ENCODE data around the gene NEU1.
"Not testable (repeated sequence)": the region's sequence is repeated elsewhere in the genome, so short reads cannot be mapped to it uniquely, and the experiment has no call there.

Gene NEU1

GRCh38 chr6:31837369-31838113 is 25.1 kb downstream of the NEU1 start:
- no peak for DNase-seq

GRCh38 chr6:31836474-31837368 is 25.9 kb downstream of the NEU1 start:
- no peak for DNase-seq

DNA sequence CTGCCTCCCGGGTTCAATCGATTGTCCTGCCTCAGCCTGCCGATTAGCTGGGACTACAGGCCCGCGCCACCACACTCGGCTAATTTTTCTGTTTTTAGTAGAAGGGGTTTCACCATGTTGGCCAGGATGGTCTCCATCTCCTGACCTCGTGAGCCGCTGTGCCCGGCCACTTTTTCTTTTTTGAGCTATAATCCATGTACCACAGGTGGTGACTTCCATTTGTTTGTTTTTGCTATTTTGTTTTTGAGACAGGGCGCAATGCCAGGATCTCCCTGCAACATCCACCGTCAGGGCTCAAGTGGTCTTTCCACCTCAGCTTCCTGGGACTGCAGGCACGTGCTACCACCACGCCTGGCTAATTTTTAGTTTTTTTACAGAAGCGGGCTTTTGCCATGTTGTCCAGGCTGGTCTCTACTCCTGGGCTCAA is 26.6 kb downstream of the NEU1 start:
- DNase-seq: no peak

DNA sequence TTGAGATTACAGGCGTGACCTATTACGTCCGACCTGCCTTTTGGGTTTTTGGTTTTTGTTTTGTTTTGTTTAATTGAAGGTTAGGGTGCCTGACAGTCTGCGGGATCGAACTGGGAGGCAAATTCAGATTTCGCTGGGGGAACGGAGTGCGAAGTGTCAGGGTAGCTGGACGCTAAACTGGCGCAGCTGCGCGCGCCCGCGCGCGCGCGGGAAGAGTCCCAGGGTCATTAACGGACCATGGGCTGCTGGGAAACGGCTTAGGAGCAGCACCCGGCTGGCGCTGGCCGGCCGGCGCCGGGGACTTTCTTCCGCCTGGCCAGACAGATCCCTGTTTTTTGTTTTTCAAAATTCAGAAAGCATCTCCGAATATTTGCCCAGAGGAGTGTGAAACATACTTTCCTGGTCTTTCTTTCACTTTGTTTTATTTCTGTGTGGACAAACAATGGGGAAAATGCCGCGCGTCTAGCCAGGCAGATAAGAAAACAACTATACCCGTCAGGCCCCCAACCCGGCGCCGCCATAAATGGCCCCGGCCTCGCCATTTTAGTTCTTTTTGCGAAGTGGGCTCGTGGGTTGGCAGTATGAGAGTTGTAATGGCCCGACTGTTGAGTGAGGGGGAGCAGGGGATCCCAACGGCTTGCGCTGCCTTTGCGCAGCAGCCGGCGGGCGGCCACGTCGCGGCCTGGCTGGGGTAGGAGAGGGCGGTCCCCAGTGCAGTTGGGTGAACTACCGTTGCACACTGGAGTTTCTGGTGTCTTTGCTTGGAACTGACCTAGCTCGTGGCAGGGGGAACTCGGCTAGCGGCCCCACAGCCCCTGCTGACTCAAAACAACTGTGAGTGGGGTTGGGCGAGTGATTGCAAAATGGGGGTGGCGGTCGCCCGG is 28.0 kb downstream of the NEU1 start:
- peak; percentile 84 for DNase-seq

DNA sequence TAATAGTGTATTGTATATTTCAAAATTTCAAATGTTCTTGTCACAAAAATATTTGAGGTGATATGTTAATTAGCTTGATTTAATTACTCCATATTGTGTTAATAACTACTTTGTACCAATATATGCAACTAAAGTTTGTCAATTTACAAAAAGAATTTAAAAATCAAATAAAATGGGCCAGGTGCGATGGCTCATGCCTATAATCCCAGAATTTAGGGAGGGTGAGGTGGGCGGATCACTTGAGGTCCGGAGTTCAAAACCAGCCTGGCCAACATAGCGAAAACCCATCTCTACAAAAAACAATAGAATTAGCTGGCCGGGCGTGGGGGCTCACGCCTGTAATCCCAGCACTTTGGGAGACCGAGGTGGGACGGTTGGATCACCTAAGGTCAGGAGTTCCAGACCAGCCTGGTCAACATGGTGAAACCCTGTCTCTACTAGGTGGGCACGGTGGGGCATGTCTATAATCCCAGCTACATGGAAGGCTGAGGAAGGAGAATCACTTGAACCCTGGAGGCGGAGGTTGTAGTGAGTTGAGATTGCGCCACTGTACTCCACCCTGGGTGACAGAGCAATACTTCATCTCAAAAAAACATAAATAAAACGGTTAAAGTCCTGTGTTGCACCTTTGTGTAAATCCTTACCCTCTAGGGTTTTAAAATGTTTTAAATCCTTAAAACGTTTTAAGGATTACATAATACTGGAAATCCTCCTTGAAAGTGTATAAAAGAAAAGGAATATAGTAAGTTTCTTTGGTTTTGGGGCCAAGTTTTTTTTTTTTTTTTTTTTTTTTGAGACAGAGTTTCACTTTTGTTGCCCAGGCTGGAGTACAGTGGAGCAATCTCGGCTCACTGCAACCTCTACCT is 31.0 kb downstream of the NEU1 start:
- no peak for DNase-seq

DNA sequence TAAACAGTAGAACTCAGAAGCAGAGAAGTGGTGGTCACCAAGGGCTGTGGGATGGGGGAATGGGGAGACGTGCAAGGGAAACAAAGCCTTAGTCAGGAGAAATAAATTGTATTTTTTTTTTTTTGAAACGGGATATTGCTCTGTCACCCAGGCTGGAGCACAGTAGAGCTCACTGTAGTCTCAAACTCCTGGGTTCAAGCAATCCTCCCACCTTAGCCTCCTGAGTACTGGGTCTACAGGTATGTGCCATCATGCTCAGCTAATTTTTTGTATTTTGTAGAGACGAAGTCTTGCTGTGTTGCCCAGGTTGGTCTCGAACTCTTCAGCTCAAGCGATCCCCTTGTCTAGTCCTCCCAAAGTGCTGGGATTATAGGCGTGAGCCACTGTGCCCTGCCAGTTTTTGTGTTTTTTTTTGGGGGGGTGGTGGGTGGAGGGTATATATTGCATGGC is 31.7 kb downstream of the NEU1 start:
- no peak for DNase-seq

DNA sequence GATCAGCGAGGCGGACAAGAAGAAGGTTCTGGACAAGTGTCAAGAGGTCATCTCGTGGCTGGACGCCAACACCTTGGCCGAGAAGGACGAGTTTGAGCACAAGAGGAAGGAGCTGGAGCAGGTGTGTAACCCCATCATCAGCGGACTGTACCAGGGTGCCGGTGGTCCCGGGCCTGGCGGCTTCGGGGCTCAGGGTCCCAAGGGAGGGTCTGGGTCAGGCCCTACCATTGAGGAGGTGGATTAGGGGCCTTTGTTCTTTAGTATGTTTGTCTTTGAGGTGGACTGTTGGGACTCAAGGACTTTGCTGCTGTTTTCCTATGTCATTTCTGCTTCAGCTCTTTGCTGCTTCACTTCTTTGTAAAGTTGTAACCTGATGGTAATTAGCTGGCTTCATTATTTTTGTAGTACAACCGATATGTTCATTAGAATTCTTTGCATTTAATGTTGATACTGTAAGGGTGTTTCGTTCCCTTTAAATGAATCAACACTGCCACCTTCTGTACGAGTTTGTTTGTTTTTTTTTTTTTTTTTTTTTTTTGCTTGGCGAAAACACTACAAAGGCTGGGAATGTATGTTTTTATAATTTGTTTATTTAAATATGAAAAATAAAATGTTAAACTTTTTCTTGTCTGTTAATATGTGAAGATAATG is 32.9 kb downstream of the NEU1 start:
- DNase-seq: peak; percentile 59

DNA sequence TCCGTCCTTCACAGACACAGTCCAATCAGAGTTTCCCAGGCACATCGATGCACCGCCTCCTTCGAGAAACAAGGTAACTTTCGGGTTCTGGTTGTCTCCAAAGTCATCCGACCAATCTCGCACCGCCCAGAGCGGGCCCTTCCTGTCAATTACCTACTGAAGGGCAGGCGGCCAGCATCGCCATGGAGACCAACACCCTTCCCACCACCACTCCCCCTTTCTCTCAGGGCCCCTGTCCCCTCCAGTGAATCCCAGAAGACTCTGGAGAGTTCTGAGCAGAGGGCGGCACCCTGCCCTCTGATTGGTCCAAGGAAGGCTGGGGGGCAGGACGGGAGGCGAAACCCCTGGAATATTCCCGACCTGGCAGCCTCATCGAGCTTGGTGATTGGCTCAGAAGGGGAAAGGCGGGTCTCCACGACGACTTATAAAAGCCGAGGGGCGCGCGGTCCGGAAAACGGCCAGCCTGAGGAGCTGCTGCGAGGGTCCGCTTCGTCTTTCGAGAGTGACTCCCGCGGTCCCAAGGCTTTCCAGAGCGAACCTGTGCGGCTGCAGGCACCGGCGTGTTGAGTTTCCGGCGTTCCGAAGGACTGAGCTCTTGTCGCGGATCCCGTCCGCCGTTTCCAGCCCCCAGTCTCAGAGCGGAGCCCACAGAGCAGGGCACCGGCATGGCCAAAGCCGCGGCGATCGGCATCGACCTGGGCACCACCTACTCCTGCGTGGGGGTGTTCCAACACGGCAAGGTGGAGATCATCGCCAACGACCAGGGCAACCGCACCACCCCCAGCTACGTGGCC is 35.1 kb downstream of the NEU1 start, which contains the start of gene HSPA1B:
Gene HSPA1B (plus strand): TSS at position 453 of the 794 bp plus-strand sequence. CDS start 213 bp downstream, at position 666.
- DNase-seq: peak; percentile 100

GRCh38 chr6:31826793-31827285 is 35.8 kb downstream of the NEU1 start:
- peak; percentile 88 for DNase-seq

- no peak for DNase-seq
These were observed 37.1 kb downstream of the NEU1 start for GRCh38 chr6:31825553-31825952.

DNA sequence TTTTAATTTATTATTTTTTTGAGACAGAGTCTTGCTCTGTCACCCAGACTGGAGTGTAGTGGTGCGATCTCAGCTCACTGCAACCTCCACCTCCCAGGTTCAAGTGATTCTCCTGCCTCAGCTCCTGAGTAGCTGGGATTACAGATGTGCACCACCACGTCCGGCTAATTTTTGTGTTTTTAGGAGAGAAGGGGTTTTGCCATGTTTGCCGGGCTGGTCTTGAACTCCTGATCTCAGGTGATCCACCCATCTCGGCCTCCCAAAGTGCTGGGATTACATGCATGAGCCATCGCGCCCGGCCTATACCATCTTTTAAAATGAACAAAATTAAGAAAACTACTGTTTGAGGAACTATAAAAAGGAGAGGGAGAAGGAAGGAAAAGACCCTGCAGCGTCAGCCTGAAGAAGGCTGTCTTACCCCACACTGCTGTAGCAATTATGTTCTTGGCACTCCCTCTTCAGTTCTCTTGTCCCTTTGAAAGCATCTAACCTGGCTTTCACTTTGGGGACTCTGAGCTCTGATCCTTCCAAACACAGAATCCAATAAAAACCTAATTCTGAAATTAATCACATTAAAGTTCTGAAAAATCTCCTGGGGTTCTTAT is 38.9 kb downstream of the NEU1 start:
- DNase-seq: not testable (repeated sequence)

DNA sequence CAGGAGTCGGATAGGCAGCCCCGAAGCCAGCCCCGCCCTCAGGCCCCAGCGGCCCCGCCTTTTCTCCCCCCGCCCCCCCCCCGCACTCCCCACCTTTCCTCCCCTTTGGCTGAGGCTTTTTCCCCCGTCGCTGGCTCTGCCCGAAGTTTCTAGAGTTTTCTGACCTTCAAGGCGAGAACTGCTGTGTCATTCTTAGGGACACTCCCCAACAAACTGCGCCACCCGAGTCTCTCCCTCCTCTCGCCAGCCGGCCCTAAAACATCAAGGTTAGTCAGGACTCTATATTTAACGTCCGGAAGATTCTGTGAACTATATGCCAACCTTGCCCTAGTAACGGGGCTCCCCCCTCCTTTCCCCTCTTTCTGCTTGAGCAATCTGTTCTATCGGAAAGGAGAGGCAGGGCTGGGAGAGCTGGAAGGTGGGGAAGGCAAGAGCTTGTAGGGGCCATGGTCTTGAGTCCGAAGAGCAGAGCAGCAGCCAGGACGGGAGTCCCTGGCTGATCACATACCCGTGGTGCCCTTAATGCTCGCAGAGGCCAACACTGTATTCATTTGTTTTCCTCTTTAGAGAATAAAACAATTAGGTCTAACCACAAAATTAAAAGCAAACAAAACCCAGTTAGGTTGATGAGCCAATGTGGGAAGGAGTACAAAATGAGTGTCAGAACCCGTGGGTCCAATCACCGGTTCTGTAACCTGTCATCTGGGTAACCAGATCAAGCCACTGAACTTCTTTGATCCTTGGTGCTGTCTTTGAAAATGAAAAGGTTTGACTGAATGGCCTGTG is 40.4 kb downstream of the NEU1 start:
- peak; percentile 75 for DNase-seq

DNA sequence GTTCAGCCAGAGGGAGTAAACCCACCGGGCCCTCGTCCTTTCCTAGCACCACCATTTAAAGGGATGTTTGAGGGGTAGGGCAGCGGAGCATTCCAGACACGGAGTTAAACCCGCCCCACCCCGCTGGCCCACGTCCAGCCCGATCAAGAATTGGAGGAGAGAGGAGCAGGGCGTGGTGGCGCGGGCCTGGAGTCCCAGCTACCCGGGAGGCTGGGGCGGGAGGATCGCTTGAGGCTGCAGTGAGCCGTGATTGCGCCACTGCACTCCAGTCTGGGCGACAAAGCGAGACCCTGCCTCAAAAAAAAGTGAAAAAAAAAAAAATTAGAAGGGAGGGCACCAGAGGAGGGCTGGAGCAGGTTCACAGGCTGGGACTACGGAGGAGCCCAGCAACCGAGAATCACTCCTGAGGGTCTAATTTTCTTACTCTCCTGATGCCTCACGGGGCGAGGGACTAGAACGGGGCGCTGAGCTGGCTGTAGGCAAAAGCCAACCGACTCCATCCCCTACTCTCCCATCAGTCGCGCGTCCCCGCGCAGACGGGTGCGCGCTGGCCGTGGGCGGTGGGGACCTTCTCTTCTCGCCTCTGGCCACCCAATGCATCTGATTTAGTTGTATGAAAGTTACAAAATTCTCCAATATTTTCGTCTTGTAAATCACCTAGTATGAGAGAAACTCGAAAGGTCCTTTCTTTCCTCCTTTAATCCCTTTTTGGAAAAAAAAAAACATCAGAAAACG is 41.2 kb downstream of the NEU1 start:
- DNase-seq: peak; percentile 39

GRCh38 chr6:31820399-31820798 is 42.2 kb downstream of the NEU1 start:
- not testable (repeated sequence) for DNase-seq

DNA sequence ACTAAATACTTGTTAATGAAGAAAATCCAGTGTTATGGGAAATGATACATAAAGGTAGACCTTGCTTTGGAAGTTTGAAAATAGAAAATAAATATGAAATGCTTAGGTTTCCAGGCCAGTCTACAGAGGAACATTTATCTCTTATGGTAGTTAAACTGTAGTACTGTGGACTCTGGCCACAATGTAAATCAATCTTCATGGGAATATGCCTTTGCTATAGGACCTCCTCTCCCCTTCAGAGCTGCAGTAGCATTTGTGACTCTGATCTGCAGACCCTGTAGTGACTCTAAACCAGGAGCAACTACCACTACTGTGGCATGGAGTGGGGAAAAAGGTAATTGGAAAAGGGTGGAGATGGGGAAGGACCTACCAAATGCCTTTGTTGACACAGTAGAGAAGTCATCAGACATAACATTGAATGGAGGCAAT is 42.7 kb downstream of the NEU1 start:
- DNase-seq: no peak

DNA sequence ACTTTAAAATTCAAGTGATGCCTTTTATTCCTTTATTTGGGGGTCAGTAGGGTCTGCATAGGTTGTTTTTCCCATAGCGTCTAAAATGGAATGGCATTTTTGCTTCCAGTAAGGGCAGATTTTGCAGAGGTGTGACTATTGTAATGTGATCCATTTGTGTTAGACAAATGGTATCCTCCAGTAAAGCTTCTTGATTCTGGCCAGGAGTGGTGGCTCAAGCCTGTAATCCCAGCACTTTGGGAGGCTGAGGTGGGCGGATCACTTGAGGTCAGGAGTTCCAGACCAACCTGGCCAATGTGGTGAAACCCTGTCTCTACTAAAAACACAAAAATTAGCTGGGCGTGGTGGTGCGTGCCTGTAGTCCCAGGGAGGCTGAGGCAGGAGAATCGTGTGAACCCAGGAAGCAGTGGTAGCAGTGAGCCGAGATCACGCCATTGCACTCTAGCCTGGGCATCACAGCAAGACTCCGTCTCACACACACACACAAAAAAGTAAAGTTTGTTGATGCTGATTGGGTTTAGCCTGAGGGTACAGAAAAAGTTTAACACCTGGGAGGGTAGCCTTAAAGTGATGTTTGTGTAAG is 44.6 kb downstream of the NEU1 start:
- DNase-seq: not testable (repeated sequence)

GRCh38 chr6:31817133-31817928 is 45.3 kb downstream of the NEU1 start:
- not testable (repeated sequence) for DNase-seq
